Measurements from ENCODE around the gene AARS2. TPM values are rescaled to one million over a fixed set of nuclear protein-coding genes. Genes with fewer than 3 reads are reported as not detected.

The AARS2 gene
- polyA plus RNA-seq, 1 experiment: 7.3 TPM

DNA sequence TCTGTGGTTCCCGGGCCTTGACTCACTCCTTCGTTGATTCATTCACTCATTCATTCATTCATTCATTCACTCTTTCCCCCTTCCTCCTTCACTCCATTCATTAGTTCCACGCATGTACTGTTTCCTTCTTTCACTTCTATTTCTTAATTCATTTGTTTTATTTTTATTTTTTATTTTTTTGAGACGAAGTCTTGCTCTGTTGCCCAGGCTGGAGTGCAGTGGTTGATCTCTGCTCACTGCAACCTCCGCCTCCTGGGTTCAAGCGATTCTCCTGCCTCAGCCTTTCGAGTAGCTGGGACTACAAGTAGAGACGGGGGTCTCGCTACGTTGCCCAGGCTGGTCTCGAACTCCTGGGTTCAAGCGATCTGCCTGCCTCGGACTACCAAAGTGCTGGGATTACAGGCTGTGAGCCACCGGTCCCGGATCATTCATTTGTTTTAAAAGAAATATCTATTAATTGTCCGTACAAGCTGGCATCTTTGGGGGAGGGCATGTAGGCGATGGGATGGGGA is 47.4 kb downstream of the AARS2 start:
- TF ChIP-seq, protein P1, sequence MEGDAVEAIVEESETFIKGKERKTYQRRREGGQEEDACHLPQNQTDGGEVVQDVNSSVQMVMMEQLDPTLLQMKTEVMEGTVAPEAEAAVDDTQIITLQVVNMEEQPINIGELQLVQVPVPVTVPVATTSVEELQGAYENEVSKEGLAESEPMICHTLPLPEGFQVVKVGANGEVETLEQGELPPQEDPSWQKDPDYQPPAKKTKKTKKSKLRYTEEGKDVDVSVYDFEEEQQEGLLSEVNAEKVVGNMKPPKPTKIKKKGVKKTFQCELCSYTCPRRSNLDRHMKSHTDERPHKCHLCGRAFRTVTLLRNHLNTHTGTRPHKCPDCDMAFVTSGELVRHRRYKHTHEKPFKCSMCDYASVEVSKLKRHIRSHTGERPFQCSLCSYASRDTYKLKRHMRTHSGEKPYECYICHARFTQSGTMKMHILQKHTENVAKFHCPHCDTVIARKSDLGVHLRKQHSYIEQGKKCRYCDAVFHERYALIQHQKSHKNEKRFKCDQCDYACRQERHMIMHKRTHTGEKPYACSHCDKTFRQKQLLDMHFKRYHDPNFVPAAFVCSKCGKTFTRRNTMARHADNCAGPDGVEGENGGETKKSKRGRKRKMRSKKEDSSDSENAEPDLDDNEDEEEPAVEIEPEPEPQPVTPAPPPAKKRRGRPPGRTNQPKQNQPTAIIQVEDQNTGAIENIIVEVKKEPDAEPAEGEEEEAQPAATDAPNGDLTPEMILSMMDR (IDR thresholded peaks at IDR 0.05; ENCODE audit: insufficient read depth, low read depth, low read length): no peak
- DNase-seq (ENCODE audit: low read depth): no peak
- Histone ChIP-seq H3K36me3 (ENCODE audit: control insufficient read depth, insufficient read depth, low read length) (peaks cover 2% of the 10 kb centered on the region), H3K27me3 (ENCODE audit: control insufficient read depth, insufficient read depth, low read length) (peaks cover 19% of the 10 kb centered on the region), H3K4me3 (ENCODE audit: low read depth, low read length) (no peak overlapping the region; the same call in 1 of the 2 replicates)
- ChIA-PET POLR2A (no interaction called here), CTCF (interaction anchor here (8.7 kb wide), 1 partner anchor 70 kb away, joined by 138 read pairs; no protein-coding TSS in a partner anchor)

DNA sequence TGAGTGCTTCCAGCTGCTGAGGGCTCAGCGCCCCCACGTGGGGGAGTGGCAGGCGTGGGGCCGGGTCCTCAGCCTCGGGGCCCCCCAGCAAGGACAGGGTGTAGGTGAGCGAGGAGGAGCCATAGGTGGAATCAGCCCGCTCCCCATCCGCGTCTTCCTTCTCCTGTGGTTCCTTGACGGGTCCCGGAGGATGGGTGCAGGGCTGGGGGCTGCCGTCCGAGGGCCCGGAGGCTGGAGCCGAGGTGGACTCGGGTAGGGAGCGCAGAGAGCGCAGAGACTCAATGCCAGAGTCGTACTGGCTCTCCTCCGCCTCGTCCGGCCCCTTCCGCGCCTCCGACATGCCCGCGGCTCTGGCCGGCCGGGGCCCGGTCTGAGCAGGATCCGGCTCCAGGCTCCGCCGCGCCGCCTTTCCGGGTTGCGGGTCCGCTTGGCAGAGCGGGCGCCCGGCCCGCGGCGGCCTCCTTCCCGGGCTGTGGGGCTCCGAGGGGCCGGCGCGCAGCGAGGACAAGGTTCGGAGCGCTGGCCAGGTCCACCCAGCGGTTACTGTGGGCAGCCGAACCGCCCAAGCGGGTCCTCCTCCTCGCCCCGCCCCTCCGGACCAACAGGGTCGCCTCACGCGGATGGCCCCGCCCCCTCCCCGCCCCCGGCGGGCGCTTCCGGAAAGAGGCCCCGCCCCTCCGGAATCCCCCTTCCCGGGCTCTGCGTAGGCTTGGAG is 48.0 kb downstream of the AARS2 start, which contains the start of gene NFKBIE:
TSS of gene NFKBIE (minus strand) at position 545 of the 715 bp plus-strand sequence. CDS start at position 340, 205 bp downstream.
- POLR2A ChIA-PET: no interaction called here
- CTCF ChIA-PET: interaction anchor here (0.9 to 8.7 kb wide), 3 partner anchors 28 to 92 kb away, joined by 3 to 138 read pairs (median 7); no protein-coding TSS in a partner anchor

DNA sequence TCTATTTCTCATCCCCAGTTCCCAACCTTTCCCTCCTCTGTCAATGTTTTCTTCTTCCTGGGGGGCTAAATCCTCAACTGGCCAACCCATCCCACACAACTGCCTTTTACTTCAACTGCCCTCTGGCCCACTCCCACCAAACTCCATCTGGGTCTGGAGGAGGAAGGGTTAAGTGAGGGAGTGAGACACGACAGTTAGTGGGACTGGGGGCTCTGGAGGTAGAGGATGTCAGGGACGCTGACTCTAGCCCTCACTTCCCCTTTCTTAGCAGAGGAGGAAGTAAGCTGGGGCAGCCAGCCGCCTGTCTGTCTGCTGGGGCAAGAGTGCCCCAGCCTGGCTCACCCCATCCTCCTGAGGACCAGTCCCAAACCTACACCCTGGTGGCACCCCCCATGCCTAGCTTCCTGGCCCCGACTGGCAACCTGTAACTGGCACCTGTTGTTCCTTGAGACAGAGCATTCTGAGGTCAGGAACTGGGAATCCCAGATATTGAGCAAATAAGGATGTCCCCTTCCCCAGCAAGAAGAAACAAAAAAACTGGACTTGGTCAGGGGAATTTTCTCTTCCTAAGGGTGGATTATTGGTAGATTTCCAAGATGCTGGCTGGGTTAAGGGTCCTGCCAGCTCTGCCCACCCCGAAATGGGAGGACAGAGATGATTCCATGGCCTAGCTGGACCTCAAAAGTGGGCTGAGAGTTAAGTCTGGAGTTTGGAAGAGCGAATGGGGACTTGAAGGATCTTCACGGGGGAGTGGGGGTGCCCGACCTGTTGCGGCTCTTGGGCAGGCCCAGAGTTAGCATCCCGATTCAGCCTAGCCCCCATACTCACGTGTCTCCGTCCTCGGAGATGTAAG is 48.8 kb downstream of the AARS2 start:
- H3K36me3 ChIP-seq (ENCODE audit: control insufficient read depth, insufficient read depth, low read length): peaks cover 4% of the 10 kb centered on the region
- TF ChIP-seq, protein P1 (IDR thresholded peaks at IDR 0.05; ENCODE audit: insufficient read depth, low read depth, low read length): no peak
- peak overlapping the region; percentile 74 for H3K4me3 ChIP-seq (ENCODE audit: low read depth, low read length)
- no peak for DNase-seq (ENCODE audit: low read depth)
- ChIA-PET POLR2A (interaction anchor here (0.5 kb wide), 1 partner anchor 43 kb away, joined by 6 read pairs; no protein-coding TSS in a partner anchor), CTCF (interaction anchor here (0.5 to 8.7 kb wide), 7 partner anchors 10 to 92 kb away, joined by 3 to 138 read pairs (median 3); no protein-coding TSS in a partner anchor)
- peaks cover 11% of the 10 kb centered on the region for H3K27me3 ChIP-seq (ENCODE audit: control insufficient read depth, insufficient read depth, low read length)

More for the DNA sequence above, 48.0 kb downstream of the AARS2 start, which contains the start of gene NFKBIE:
- TF ChIP-seq, protein P1 (IDR thresholded peaks at IDR 0.05; ENCODE audit: insufficient read depth, low read depth, low read length): peak; percentile 50
- Histone ChIP-seq H3K27me3 (ENCODE audit: control insufficient read depth, insufficient read depth, low read length) (peaks cover 19% of the 10 kb centered on the region), H3K36me3 (ENCODE audit: control insufficient read depth, insufficient read depth, low read length) (peaks cover 2% of the 10 kb centered on the region), H3K4me3 (ENCODE audit: low read depth, low read length) (peak within 1 kb of the TSS; percentile 74)
- DNase-seq (ENCODE audit: low read depth): peak; percentile 60

DNA sequence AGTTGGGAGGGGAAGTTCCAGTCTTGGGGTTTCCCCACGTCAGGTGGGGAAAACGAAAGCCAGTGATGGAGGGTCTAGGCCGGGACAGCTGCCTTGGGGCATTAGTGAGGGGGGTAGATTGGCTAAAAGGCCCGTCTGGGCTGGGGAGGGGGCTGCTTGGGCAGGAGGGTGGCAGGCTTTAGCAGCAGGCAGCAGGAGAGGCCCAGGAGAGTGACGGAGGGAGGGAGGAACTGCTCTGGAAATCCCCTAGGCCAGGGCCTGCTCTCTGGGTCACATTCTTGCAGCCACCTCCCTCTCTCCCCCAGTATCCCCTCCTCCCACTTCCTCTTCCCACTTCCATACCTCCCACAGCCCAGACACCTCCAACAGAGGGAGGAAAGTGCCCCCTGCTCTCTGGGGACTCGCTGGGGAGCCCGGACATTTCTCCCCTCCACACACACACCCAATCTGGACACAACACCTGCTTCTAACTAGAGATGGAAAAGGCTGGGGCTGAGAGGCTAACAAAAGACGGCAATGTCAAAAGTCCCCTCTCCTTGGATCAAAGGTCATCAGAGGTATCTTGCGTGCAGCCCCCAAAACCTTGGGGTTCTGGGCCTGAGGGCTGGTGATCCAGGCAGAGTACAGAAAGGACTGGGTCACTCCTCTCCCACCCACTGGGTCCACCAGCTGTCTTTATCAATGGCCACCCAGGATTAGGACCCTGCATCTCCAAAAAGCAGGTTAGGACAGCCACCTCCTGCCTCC is 49.6 kb downstream of the AARS2 start:
- TF ChIP-seq, protein P1 (IDR thresholded peaks at IDR 0.05; ENCODE audit: insufficient read depth, low read depth, low read length): no peak
- POLR2A ChIA-PET: no interaction called here
- CTCF ChIA-PET: interaction anchor here (0.5 to 1.6 kb wide), 4 partner anchors 9 to 91 kb away, joined by 3 to 7 read pairs (median 6); no protein-coding TSS in a partner anchor
- DNase-seq (ENCODE audit: low read depth): no peak
- Histone ChIP-seq H3K36me3 (ENCODE audit: control insufficient read depth, insufficient read depth, low read length) (peaks cover 6% of the 10 kb centered on the region), H3K27me3 (ENCODE audit: control insufficient read depth, insufficient read depth, low read length) (peaks cover 4% of the 10 kb centered on the region), H3K4me3 (ENCODE audit: low read depth, low read length) (peak overlapping the region; percentile 74)
